Fibroblast of lung (primary cell): ENCODE measurements around the gene HDAC4. TPM values are rescaled to one million over a fixed set of nuclear protein-coding genes. Genes with fewer than 3 reads are reported as not detected.

Experiments used
- DNase-seq, 2 donors: peaks; one replicate each; pipeline versions ENCODE4 v3.0.0 to v3.0.0-alpha.2; 2010; ENCODE audit warnings: low read depth in 2 of 2
- H2AFZ ChIP-seq: 2 replicates; pipeline ENCODE4 v1.5.1; 2012; ENCODE audit warnings: low read length, control low read depth, inconsistent platforms
- H3K27ac ChIP-seq: 2 replicates; pipeline ENCODE4 v1.5.1; 2011; ENCODE audit warnings: low read length, control low read depth; ENCODE audit not compliant: insufficient read depth
- H3K27me3 ChIP-seq: 2 replicates; pipeline ENCODE4 v1.5.1; 2011; ENCODE audit warnings: mild to moderate bottlenecking, low read length; ENCODE audit not compliant: control insufficient read depth, insufficient read depth
- H3K36me3 ChIP-seq: 2 replicates; pipeline ENCODE4 v1.5.1; 2011; ENCODE audit warnings: low read length; ENCODE audit not compliant: control insufficient read depth, insufficient read depth
- H3K4me1 ChIP-seq: 2 replicates; pipeline ENCODE4 v1.5.1; 2011; ENCODE audit warnings: low read length; ENCODE audit not compliant: control insufficient read depth, insufficient read depth; ENCODE audit errors: extremely low read depth
- H3K4me2 ChIP-seq: 2 replicates; pipeline ENCODE4 v1.5.1; 2011; ENCODE audit warnings: low read length, control low read depth; ENCODE audit not compliant: insufficient read depth; ENCODE audit errors: extremely low read depth
- H3K4me3 ChIP-seq, 4 experiments: fragments of 200-600 bp in 1 of 4; sonication (generic) in 1 of 4; replicated peaks in 1 of 4; 2 replicates each; pipeline ENCODE4 v1.5.1; 2011 to 2016; ENCODE audit warnings: low read length in 4 of 4, low read depth in 3 of 4, mild to moderate bottlenecking in 3 of 4, control low read depth in 2 of 4, inconsistent platforms in 1 of 4, mixed read lengths in 1 of 4; ENCODE audit not compliant: insufficient read depth in 1 of 4; ENCODE audit errors: control extremely low read depth in 1 of 4
- H3K79me2 ChIP-seq: 2 replicates; pipeline ENCODE4 v1.5.1; 2012; ENCODE audit warnings: mild to moderate bottlenecking, low read length, inconsistent platforms; ENCODE audit not compliant: control insufficient read depth, insufficient read depth
- H3K9ac ChIP-seq: 2 replicates; pipeline ENCODE4 v1.5.1; 2011; ENCODE audit warnings: mild to moderate bottlenecking, low read length, control low read depth; ENCODE audit not compliant: insufficient read depth
- H3K9me3 ChIP-seq: 2 replicates; pipeline ENCODE4 v1.5.1; 2012; ENCODE audit warnings: low read depth, low read length; ENCODE audit not compliant: control insufficient read depth, insufficient read depth
- H4K20me1 ChIP-seq: 2 replicates; pipeline ENCODE4 v1.5.1; 2011; ENCODE audit warnings: low read length; ENCODE audit not compliant: control insufficient read depth, insufficient read depth; ENCODE audit errors: extremely low read depth
- EZH2 ChIP-seq: IDR thresholded peaks from 2 replicates; pipeline ENCODE4 v1.5.1; 2012; ENCODE audit warnings: low read length, control low read depth, mild to moderate bottlenecking; ENCODE audit errors: missing control alignments
- polyA plus RNA-seq, 2 donors: library from polyadenylated mRNA; depleted of rRNA in 1 of 2; stranded (reverse) in 1 of 2; unstranded in 1 of 2; fragments of >200 nt; gene quantifications; 2 replicates each; pipeline ENCODE4 v1.2.1, GENCODE V29; 2011 to 2012; ENCODE audit warnings: missing spikeins in 1 of 2
- total RNA-seq: library from RNA; depleted of rRNA; stranded (reverse); fragments of >200 nt; gene quantifications from 2 replicates; pipeline ENCODE4 v1.2.1, GENCODE V29; 2014
- TF ChIP-seq, protein P1 (sequence below), 2 donors: IDR thresholded peaks in 1 of 2; conservative IDR thresholded peaks in 1 of 2; 1 replicate in 1 of 2; 2 replicates in 1 of 2; pipeline ENCODE4 v1.5.1; 2011 to 2012; ENCODE audit warnings: low read length in 2 of 2, control low read depth in 1 of 2, inconsistent platforms in 1 of 2, low read depth in 1 of 2, mild to moderate bottlenecking in 1 of 2

Gene HDAC4
- total and polyA plus RNA-seq, 2 donors (not counting 1 experiment from before 2014, with no cell fraction given) = 7.4 to 19.8 TPM

DNA sequence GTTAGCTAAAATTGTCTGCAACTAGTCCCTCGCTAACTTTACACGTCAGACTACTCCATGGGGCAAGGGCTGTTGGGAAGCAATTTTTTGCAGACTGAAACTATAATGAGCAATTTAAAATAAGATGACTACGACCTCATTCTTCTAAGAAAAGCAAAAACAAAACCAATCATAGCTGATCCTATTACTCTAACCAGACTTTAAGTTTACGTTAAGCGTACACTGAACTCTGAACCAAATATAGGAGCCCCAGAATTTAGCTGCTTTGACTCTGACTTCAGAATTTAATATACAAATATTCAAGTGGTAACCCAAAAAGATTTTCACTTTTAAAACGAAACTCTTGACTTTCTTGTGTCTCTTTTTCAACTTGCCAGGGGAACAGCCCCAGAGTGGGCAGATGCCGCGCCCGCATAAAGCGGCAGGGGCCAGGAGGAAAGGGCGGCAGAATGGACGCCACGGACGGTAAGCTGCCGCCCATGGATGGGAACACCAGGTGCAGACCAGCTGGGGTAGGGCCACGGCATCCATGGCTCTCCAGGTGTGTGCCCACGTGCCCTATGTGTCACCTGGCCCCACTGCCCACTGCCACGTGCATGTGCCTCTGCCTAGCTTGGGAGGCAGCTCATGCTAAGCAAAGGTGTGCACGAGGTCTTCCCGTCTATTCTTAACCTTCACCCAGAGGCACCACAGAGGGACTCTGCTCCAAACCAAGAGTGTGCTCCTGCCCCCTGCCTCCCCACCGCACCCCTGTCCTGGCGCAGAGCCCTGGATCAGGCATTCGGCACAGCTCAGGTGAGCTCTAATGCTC lies 217.6 kb downstream of the HDAC4 start:
- DNase-seq = no peak
- H2AFZ ChIP-seq = no peak overlapping the region
- TF ChIP-seq, protein P1, sequence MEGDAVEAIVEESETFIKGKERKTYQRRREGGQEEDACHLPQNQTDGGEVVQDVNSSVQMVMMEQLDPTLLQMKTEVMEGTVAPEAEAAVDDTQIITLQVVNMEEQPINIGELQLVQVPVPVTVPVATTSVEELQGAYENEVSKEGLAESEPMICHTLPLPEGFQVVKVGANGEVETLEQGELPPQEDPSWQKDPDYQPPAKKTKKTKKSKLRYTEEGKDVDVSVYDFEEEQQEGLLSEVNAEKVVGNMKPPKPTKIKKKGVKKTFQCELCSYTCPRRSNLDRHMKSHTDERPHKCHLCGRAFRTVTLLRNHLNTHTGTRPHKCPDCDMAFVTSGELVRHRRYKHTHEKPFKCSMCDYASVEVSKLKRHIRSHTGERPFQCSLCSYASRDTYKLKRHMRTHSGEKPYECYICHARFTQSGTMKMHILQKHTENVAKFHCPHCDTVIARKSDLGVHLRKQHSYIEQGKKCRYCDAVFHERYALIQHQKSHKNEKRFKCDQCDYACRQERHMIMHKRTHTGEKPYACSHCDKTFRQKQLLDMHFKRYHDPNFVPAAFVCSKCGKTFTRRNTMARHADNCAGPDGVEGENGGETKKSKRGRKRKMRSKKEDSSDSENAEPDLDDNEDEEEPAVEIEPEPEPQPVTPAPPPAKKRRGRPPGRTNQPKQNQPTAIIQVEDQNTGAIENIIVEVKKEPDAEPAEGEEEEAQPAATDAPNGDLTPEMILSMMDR (conservative IDR thresholded peaks at IDR 0.05 in 1 of 2, IDR thresholded peaks at IDR 0.05 in 1 of 2; ENCODE audit: low read depth in 1 of 2, low read length in 2 of 2) = no peak
- no peak for TF ChIP-seq EZH2
- no peak overlapping the region for H3K4me3 ChIP-seq
- H3K9me3 ChIP-seq = no peaks in the 10 kb centered on the region
- H3K79me2 ChIP-seq = no peaks in the 10 kb centered on the region
- no peak overlapping the region for H3K9ac ChIP-seq
- no peaks in the 10 kb centered on the region for H3K36me3 ChIP-seq
- no peaks in the 10 kb centered on the region for H4K20me1 ChIP-seq
- H3K4me1 ChIP-seq = no peaks in the 10 kb centered on the region
- H3K27ac ChIP-seq = no peak overlapping the region
- H3K27me3 ChIP-seq = no peaks in the 10 kb centered on the region
- H3K4me2 ChIP-seq = no peak overlapping the region

DNA sequence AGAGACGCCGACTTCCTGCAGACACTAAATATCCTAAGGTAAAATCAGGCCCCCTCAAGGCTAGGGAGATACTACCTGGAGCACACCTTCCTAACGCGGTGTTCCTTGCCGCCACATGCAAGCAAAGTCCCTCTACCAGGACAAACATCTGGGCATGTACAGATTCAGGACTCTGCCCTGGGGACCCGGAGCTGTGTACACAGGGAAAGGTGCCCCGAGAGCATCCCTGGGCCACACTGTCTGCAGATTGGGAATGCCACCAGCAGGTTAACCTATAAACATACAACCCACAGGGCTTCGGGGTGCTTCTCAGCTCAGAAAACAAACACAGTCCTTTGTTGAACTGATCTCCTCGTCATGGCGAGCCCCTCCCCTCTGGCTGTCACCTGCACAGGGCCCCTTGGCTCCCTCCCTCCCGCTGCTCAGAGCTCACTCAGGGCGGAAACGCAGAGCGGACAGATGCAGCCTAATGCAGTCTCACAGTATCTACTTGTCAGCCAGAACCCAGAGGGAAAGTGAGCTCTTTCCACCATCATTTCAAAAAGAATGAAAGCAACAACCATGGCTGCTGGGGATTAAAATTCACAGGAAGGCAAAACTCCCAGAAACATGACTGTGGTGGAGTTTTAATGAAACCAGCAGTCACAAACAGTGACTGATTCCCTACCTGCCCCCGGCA lies 218.8 kb downstream of the HDAC4 start:
- Histone ChIP-seq H3K9me3 (no peaks in the 10 kb centered on the region), H2AFZ (no peak overlapping the region), H3K27ac (no peak overlapping the region), H3K9ac (no peak overlapping the region), H4K20me1 (no peaks in the 10 kb centered on the region), H3K4me3 (no peak overlapping the region), H3K4me2 (no peak overlapping the region), H3K36me3 (no peaks in the 10 kb centered on the region), H3K27me3 (no peaks in the 10 kb centered on the region), H3K4me1 (no peaks in the 10 kb centered on the region), H3K79me2 (no peaks in the 10 kb centered on the region)
- DNase-seq = no peak
- no peak for TF ChIP-seq EZH2
- TF ChIP-seq, protein P1 (conservative IDR thresholded peaks at IDR 0.05 in 1 of 2, IDR thresholded peaks at IDR 0.05 in 1 of 2; ENCODE audit: low read depth in 1 of 2, low read length in 2 of 2) = no peak

DNA sequence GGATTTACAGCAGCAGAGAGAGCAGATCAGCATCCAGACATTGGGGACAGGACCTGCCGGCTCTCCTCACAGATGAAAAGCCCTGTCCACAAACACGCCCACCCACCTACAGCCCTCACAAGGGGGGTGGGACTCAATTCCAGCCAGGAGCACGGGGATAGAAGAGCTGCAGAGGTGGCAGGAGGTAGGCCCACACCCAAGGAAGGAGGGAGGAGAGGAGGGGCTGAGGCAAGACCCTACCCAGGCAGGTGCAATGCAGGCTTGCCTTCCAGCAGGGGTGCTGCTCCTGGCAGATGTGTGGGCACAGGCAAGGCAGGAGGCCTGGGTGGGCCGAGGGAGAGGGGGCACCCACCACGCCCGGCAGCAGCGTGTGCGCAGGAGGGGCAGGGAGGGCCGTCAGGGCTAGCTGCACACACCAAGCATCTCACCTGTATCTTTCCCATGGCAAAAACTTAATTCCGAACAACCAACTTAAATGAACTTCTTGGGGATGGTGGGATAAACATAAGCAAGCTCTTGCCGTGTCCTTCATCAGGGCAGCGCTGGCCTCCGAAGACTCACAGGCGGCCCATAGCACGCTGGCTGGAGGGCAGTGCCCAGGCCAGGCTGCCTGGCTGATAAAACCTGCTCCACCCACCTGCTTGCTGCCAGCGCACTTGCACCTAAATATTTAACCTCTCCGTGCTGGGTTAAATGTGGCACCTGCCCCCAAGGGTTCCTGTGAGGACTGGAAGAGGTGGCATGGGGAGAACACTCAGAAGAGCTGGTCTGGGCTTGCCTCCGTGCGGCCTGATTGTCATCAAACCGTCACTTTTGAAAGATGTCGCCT lies 219.5 kb downstream of the HDAC4 start:
- Histone ChIP-seq H3K4me2 (no peak overlapping the region), H3K36me3 (no peaks in the 10 kb centered on the region), H3K9me3 (no peaks in the 10 kb centered on the region), H3K79me2 (no peaks in the 10 kb centered on the region), H3K9ac (no peak overlapping the region), H3K4me3 (no peak overlapping the region), H2AFZ (no peak overlapping the region), H3K27ac (no peak overlapping the region), H4K20me1 (no peaks in the 10 kb centered on the region), H3K4me1 (no peaks in the 10 kb centered on the region), H3K27me3 (no peaks in the 10 kb centered on the region)
- DNase-seq = no peak
- TF ChIP-seq EZH2 = no peak
- TF ChIP-seq, protein P1 (conservative IDR thresholded peaks at IDR 0.05 in 1 of 2, IDR thresholded peaks at IDR 0.05 in 1 of 2; ENCODE audit: low read depth in 1 of 2, low read length in 2 of 2) = no peak
